OCI-LY3 (cell line): Measurements from ENCODE around the gene ADD2.

Source experiments
- CTCF ChIP-seq: fragments of 200-600, 300-600 bp; sonication (generic); IDR thresholded peaks from 2 replicates; pipeline ENCODE4 v1.5.1; 2014; ENCODE audit warnings: antibody characterized with exemption, low read length, low read depth
- EZH2phosphoT487 ChIP-seq: fragments of 200-600 bp; shearing (Covaris generic); IDR thresholded peaks from 2 replicates; pipeline ENCODE4 v1.6.1; 2018; ENCODE audit warnings: antibody characterized with exemption, mixed run types, low read depth

- TF ChIP-seq CTCF, result no peak
- no peak for TF ChIP-seq EZH2phosphoT487
These were observed 8.6 kb downstream of the ADD2 start for GRCh38 chr2:70759446-70759845.
